ENCODE measurements around the gene MDN1.
A peak's percentile ranks its signal among the peaks of the same experiment; 100 is the strongest.
"Not testable (repeated sequence)": the region's sequence is repeated elsewhere in the genome, so short reads cannot be mapped to it uniquely, and the experiment has no call there.

Gene MDN1, protein sequence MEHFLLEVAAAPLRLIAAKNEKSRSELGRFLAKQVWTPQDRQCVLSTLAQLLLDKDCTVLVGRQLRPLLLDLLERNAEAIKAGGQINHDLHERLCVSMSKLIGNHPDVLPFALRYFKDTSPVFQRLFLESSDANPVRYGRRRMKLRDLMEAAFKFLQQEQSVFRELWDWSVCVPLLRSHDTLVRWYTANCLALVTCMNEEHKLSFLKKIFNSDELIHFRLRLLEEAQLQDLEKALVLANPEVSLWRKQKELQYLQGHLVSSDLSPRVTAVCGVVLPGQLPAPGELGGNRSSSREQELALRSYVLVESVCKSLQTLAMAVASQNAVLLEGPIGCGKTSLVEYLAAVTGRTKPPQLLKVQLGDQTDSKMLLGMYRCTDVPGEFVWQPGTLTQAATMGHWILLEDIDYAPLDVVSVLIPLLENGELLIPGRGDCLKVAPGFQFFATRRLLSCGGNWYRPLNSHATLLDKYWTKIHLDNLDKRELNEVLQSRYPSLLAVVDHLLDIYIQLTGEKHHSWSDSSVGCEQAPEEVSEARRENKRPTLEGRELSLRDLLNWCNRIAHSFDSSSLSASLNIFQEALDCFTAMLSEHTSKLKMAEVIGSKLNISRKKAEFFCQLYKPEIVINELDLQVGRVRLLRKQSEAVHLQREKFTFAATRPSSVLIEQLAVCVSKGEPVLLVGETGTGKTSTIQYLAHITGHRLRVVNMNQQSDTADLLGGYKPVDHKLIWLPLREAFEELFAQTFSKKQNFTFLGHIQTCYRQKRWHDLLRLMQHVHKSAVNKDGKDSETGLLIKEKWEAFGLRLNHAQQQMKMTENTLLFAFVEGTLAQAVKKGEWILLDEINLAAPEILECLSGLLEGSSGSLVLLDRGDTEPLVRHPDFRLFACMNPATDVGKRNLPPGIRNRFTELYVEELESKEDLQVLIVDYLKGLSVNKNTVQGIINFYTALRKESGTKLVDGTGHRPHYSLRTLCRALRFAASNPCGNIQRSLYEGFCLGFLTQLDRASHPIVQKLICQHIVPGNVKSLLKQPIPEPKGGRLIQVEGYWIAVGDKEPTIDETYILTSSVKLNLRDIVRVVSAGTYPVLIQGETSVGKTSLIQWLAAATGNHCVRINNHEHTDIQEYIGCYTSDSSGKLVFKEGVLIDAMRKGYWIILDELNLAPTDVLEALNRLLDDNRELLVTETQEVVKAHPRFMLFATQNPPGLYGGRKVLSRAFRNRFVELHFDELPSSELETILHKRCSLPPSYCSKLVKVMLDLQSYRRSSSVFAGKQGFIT (N-terminal part only)

DNA sequence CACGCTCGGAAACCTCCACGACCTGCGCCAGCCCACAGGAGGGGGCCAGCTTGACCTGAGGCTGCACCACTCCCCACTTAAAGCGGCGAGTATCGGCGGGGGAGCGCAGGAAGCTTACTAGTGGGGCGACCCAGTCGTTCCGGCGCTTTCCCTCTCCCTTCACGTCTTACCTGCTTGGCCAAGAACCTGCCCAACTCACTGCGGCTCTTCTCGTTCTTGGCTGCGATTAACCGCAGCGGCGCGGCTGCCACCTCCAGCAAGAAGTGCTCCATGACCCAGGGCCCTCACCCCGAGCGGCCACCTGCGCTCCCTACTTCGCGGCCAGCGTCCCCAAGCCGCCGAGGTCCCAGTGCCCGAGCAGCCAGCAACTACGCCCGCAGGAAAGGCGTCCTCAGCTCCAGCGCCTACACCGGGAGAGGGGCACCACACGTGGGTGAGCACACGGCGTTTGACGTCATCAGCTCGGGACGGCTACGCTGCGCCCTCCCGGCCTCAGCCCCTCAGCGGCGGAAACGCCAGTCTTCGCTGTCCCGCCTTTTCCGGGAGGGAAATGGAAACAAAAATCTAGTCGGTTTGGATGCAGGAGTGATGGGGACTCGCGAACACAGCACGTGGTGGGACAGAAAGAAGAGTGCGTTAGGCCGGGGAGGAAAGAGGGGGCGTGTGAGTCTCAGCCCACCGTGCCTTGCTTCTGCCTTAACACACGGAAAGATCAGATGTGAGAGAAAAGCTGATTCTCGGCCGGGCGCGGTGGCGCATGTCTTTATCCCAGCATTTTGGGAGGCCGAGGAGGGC, at the start of gene MDN1:
TSS of gene MDN1 (minus strand) at position 459 of the 795 bp plus-strand sequence. CDS start at position 272, 187 bp downstream.
- DNase-seq (ENCODE audit: low read depth): peak; percentile 69

DNA sequence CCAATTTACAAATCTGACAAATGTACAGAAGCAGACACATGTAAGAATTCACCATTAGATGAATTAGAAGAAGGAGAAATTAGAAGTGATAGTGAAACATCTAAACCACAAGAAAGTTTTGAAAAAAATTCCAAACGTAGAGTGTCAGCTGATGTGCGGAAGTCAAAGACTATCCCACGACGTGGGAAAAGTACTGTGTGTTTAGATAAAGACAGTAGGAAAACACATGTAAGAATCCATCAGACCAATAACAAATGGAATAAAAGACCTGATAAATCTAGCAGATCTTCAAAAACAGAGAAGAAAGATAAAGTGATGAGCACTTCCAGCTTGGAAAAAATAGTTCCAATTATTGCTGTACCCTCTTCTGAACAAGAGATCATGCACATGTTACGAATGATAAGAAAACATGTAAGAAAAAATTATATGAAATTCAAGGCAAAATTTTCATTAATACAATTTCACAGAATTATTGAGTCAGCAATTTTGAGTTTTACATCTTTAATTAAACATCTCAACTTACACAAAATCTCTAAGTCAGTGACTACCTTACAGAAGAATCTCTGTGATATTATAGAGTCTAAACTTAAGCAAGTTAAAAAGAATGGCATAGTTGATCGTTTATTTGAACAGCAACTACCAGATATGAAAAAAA, 46.6 kb upstream of the MDN1 start:
- no peak for DNase-seq (ENCODE audit: low read depth)

DNA sequence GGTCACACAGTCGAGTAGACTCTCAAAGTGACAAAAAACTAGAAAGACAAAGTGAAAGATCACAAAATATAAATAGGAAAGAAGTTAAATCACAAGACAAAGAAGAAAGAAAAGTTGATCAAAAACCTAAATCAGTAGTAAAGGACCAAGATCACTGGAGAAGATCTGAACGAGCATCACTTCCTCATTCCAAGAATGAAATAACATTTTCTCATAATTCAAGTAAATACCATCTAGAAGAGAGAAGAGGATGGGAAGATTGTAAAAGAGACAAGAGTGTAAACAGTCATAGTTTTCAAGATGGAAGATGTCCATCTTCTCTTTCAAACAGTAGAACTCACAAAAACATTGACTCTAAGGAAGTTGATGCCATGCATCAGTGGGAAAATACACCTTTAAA, 43.1 kb upstream of the MDN1 start:
- DNase-seq (ENCODE audit: low read depth): no peak

DNA sequence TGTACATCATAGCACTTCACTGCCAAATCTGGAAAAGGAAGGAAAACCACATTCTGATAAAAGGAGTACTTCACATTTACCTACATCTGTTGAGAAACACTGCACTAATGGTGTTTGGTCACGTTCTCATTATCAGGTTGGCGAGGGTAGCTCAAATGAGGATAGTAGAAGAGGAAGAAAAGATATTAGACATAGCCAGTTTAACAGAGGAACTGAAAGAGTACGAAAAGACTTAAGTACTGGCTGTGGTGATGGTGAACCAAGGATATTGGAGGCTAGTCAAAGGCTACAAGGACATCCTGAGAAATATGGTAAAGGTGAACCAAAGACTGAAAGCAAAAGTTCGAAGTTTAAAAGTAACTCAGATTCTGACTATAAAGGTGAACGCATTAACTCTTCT, 42.7 kb upstream of the MDN1 start:
- no peak for DNase-seq (ENCODE audit: low read depth)

DNA sequence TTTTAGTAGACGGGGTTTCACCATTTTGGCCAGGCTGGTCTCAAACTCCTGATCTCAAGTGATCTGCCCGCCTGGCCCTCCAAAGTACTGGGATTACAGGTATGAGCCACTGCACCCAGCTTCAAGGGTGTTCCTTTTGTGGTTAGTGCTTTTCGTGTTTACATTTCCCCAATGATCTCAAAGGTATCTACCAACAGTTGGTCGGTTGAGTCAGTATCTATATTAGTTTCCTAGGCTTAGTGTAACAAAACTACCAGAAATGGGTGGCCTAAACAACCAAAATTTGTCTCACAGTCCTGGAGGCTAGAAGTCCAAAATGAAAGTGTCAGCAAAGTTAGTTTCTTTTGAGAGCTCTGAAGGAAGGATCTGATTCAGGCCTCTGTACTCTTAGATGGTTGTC, 40.1 kb upstream of the MDN1 start:
- DNase-seq (ENCODE audit: low read depth): no peak

DNA sequence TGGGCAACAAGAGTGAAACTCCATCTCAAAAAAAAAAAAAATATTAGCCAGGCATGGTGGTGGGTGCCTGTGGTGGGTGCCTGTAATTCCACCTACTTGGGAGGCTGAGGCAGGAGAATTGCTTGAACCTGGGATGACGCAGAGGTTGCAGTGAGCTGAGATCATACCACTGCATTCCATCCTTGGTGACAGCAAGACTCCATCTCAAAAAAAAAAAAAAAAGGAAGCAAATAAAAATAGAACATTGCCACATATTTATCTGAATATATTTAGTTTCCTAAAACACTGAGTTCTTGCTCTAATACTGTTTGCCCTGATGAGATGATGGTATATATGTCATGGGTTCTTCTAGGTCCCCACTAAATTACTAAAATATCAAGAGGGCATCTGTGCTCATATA, 38.4 kb upstream of the MDN1 start:
- no peak for DNase-seq (ENCODE audit: low read depth)

DNA sequence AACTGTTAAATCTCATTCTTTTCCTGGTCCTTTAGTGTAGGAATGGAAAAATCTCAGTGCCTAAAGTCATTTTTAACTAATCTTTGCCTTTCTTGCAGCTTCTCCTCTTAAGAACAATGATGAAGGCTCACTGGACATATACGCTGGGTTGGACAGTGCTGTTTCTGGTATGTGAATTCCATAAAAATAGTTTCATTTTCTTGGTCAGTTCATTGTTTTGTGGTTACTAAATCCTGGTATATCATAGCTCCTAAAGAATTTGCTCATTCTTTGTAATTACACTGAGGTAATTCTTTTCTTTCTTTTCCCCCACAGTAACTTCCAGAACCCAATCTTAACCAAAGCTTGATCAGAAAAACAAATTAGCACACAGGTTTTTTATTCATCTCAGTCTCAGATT, 33.5 kb upstream of the MDN1 start:
- DNase-seq (ENCODE audit: low read depth): no peak

DNA sequence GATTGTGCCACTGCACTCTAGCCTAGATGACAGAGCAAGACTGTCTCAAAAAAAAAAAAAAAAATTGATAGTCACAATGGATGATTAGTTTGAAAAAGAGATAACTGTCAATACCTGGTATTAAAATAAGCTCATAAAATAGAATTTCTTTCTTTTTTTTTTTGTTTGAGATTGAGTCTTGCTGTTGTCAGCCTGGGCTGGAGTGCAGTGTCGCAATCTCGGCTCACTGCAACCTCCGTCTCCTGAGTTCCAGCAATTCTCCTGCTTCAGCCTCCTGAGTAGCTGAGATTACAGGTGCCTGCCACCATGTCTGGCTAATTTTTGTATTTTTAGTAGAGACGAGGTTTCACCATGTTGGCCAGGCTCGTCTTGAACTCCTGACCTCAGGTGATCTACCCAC, 27.9 kb upstream of the MDN1 start:
- not testable (repeated sequence) for DNase-seq (ENCODE audit: low read depth)

DNA sequence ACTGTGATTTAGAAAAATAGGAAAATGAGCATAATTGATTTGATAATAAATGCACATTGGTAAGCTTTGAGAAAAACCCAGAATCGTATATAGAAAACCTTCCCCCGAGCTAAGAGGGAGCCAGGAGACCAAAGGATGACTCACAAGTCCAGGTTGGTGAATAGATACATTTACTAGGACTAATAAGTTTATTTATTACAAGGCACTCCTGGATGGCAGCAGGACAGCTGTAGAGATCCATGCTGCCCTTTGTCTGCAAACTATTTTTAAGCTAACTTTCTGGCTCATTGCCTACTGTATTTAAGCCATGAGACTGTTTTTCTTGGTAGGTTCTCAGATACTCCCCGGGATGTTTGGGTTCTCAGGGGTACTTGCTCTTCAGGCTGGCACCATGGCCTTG, 23.5 kb upstream of the MDN1 start:
- DNase-seq (ENCODE audit: low read depth): no peak

DNA sequence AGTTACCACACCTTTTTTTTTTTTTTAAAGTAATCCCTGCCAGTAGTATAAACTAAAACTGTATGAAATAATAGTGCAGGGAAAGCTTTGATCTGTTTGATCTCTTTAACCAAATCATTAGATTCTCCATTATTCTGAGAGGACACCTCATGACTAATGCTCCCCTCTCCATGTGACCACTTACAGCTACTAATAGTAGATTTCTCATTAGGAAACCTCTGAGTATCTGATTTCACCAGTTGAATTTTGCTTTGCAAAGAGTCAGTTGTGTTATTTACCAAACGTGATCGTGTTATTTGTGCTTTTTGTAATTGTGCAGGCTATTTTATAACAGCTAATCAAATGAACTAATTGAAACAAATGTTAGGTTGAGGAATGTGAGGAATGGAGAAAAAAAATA, 22.6 kb upstream of the MDN1 start:
- DNase-seq (ENCODE audit: low read depth): no peak

DNA sequence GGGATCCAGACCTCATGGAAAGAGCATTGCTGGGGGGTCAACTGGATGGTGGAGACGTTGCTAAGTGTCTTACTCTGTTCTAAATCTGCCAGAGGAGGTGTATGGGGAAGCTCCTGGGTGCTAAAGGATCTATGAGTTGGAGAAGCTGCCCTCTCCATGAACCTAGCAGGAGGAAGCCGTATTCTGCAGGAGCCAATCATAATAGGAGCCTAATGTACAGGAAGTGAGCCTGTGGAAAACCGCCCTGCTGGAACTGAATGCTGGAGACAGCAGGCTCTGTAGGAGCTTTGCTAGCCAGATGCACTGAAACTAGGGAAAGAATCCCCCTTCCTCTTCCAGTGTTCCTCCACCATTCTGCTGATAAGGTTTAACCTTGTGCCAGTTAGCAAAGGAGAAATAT, 20.9 kb upstream of the MDN1 start:
- no peak for DNase-seq (ENCODE audit: low read depth)

DNA sequence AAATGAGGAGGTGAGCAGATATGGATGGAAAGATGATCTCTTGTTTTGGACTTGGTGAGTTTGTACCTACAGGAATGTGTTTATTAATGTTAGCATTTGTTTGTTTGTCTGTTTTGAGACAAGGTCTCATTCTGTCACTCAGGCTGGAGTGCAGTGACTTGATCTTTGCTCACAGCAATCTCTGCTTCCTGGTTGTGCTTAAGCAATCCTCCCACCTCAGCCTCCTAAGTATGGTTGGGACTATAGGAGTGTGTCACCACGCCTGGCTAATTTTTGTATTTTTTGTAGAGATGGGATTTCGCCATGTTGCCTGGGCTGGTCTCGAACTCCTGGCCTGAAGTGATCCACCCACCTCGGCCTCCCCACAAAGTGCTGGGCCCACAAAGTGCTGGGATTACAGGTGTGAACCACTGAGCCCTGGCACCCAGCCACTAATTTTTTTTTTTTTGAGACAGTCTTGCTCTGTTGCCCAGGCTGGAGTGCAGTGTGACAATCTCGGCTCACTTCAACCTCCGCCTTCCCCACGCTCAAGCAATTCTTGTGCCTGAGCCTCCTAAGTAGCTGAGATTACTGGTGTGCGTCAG, 17.1 kb upstream of the MDN1 start:
- no peak for DNase-seq (ENCODE audit: low read depth)

DNA sequence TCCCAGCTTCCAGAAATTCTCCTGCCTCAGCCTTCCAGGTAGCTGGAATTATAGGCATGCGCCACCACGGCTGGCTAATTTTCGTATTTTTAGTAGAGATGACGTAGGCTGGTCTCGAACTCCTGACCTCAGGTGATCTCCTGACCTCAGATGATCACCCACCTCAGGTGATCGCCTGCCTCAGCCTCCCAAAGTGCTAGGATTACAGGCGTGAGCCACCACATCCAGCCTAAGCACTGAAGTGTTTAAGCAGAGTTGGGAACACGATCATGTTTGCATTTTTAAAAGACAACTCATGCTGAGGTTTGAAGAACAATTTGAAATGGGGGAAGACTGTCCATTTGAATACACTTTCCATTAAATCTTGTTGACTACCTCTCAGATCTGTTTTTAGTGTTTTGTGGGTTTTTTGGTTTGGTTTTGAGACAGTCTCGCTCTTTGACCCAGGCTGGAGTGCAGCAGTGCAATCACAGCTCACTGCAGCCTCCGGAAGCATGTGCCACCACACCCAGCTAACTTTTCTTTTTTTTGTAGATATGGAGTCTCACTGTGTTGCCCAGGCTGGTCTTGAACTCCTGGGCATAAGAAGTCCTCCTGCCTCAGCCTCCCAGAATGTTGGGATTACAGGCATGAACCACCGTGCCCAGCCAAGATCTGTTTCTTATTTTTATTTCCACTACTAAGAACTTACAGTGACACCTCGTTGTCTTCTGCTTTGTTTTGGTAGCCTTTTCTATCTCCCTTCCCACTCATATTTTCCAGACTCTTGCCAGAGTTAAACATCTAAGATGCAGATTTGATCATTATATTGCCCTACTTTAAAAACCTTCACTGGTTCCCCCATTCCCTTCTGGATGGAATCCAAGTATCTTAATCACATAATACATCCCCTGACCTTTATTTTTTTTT, 15.5 kb upstream of the MDN1 start:
- DNase-seq (ENCODE audit: low read depth): no peak

DNA sequence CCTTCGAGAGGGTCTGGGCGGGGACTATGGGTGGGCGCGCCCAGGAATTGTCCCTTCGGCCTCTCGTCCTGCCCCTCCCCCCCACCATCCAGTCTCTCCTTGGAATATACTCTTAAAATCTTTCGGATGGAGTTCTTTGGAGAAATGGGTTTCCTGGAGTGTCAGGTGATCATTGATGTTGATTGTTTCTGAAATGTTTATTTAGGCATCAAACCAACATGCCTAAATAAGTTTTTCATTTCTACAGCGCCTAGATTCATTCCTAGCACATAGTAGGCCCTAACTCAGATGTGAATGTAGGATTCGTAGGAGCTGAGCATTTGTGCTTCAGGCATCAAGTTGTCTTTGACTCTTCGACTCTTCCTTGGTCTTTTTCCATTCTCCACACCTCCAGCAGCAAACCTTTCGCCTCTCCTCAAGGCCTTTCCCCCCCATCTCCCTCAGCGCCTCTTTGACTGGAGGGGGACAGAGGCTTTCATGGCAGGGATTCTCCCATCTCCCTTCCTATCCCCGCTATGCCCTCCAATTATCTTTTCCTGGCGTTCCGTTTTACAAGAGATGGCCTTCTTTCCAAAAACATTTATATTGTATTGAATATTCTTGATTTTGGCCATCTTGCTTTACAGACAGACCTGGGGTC, 10.7 kb upstream of the MDN1 start:
- no peak for DNase-seq (ENCODE audit: low read depth)

DNA sequence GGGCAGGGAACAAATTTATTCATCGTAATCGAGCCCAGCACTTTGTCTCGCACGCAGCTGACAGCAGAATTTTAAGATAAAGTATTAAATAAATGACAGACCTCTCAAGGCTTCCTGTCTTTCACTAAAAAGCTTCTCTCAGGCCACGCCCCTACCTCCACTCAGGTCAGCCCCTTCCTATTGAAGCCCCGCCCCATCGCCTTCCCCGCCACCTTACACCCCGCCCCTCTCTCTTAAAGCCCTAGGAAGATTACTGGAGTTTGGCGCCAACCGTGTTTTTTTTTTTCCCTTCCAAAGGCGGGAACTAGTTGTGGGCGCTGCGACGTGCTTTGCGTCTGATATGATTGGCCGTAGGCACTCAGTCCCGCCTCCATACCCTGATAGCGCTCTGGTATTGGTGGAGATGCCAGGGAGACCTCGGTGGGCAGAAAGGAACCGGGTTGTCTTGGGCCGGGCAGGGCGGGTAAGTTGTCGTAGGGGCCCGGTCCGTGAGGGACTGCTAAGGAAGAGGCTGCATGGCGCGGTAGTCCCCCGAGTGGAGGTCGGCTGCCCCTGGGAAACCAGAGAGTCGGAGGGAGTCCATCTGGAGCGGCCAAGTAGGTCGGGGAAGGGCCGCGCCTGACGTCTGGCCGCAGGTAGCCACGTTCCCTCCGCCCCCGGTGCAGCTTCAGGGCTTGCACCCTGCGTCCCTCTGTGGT, 10.0 kb upstream of the MDN1 start, which contains the start of gene CASP8AP2:
TSS of gene CASP8AP2 (plus strand) at position 409 of the 698 bp plus-strand sequence.
- peak; percentile 67 for DNase-seq (ENCODE audit: low read depth)

DNA sequence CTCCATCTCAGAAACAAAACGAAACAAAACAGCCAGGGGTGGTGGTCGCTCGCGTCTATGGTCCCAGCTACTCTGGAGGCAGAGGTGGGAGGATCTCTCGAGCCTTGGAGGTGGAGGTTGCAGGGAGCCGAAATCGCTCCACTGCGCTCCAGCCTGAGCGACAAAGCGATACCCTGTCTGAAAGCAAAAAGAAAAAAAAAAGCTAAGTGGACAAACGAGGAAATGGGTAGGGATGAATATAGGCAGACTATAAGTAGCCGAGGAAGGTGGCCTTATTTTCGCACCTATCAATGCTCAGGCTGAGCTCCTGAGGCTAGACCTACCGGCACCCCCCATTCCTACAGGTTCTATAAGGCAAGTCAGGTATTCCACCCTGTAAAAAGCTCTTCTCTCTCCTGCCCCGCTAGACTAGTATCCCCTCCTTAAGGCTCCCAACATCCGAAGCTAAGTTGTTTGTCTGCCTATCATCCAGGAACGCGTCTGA, 9.4 kb upstream of the MDN1 start:
- DNase-seq (ENCODE audit: low read depth): no peak

DNA sequence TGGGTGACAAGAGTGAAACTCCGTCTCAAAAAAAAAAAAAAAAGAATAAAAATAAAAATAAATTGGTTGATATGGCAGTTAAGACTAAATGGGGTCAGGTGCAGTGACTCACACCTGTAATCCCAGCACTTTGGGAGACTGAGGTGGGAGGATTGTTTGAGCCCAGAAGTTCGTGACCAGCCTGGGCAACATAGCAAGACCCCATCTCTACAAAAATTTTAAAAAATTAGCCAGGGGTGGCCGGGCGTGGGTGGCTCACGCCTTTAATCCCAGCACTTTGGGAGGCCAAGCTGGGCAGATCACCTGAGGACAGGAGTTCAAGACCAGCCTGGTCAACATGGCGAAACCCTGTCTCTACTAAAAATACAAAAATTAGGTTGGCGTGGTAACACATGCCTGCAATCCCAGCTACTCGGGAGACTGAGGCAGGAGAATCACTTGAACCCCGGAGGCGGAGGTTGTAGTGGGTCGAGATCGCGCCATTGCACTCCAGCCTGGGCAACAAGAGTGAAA, 8.9 kb upstream of the MDN1 start:
- not testable (repeated sequence) for DNase-seq (ENCODE audit: low read depth)

DNA sequence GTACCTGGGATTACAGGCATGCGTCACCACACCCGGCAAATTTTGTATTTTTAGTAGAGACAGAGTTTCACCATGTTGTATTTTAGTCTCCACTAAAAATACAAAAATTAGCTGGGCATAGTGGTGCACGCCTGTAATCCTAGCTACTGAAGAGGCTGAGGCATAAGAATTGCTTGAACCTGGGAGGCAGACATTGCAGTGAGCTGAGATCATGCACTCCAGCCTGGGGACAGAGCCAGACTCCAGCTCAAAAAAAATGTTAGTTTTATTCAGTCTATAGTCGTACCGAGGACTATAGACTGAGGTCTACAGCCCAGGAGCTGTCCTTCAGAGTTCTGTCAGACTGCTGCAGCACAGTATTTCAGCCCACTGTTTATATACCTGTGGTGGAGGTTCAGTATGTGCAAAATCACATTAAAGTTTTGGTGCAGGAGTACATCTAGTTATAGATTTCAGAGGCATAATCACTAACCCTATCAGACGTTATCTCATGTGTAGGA, 6.5 kb upstream of the MDN1 start:
- no peak for DNase-seq (ENCODE audit: low read depth)
